ENCODE results near the gene VEGFC. TPM values are rescaled to one million over a fixed set of nuclear protein-coding genes. Genes with fewer than 3 reads are reported as not detected.

Gene VEGFC
- total RNA-seq, 2 donors from 2014 or later = 0.60 to 0.95 TPM

- 83 to 96% methylated on average over 3 of the region's 3 CpGs for WGBS, 2 experiments (ENCODE audit: insufficient coverage in 1 of 2, insufficient read length in 1 of 2)
- no peak overlapping the region for H3K4me3 Mint-ChIP-seq
- peaks cover 8% of the 10 kb centered on the region for H3K9me3 ChIP-seq (ENCODE audit: control insufficient read depth, low read length)
- no peak for DNase-seq
- no peak for TF ChIP-seq CTCF (conservative IDR thresholded peaks at IDR 0.05)
- H3K4me1 ChIP-seq (ENCODE audit: control insufficient read depth, insufficient read depth, low read length) = no peaks in the 10 kb centered on the region
- no peaks in the 10 kb centered on the region for H3K36me3 Mint-ChIP-seq (ENCODE audit: low read depth)
- H3K9ac ChIP-seq (ENCODE audit: extremely low read depth, low read length, poor library complexity, severe bottlenecking) = no peak overlapping the region
- H3K4me3 ChIP-seq (ENCODE audit: low read length) = no peak overlapping the region
- no peaks in the 10 kb centered on the region for H3K36me3 ChIP-seq (ENCODE audit: control insufficient read depth, insufficient read depth, low read length)
- H3K4me1 Mint-ChIP-seq = no peaks in the 10 kb centered on the region
- H3K27me3 Mint-ChIP-seq (ENCODE audit: insufficient read depth) = no peaks in the 10 kb centered on the region
- peaks cover 4% of the 10 kb centered on the region for H3K9me3 Mint-ChIP-seq
- H3K27ac Mint-ChIP-seq = no peak overlapping the region
- H3K27ac ChIP-seq (ENCODE audit: low read depth, low read length) = no peak overlapping the region
- no peaks in the 10 kb centered on the region for H3K27me3 ChIP-seq (ENCODE audit: control insufficient read depth, insufficient read depth, low read length, poor library complexity, severe bottlenecking)
Measured at GRCh38 chr4:176721459-176721858, 71.3 kb downstream of the VEGFC start.

DNA sequence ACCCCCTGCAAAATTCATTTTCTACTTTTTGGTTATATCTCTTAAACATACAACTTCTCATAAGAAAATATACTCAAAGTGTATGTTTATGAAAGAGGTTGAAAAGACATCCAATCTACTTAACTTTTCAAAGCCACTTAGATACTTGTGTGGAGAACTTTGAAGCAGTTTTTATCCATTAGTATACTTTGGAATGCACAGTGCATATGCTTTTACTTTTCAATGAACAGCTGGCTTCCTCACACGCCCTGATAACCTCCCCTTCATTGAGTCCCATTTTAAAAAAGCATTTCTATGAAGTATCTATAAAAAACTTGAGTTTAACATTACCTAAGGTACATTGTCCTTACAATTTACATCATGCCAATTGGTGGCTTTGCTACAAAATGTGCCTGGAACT, 73.8 kb downstream of the VEGFC start:
- H3K27me3 ChIP-seq (ENCODE audit: control insufficient read depth, insufficient read depth, low read length, poor library complexity, severe bottlenecking) = no peaks in the 10 kb centered on the region
- WGBS, 2 experiments (ENCODE audit: insufficient coverage in 1 of 2, insufficient read length in 1 of 2) = 88 to 89% methylated on average over 1 of the region's 1 CpG
- H3K9ac ChIP-seq (ENCODE audit: extremely low read depth, low read length, poor library complexity, severe bottlenecking) = no peak overlapping the region
- H3K27ac ChIP-seq (ENCODE audit: low read depth, low read length) = no peak overlapping the region
- H3K9me3 ChIP-seq (ENCODE audit: control insufficient read depth, low read length) = peaks cover 8% of the 10 kb centered on the region
- no peak overlapping the region for H3K4me3 Mint-ChIP-seq
- no peak overlapping the region for H3K27ac Mint-ChIP-seq
- no peaks in the 10 kb centered on the region for H3K36me3 Mint-ChIP-seq (ENCODE audit: low read depth)
- H3K27me3 Mint-ChIP-seq (ENCODE audit: insufficient read depth) = no peaks in the 10 kb centered on the region
- no peaks in the 10 kb centered on the region for H3K4me1 ChIP-seq (ENCODE audit: control insufficient read depth, insufficient read depth, low read length)
- no peak for DNase-seq
- H3K4me3 ChIP-seq (ENCODE audit: low read length) = no peak overlapping the region
- no peak for TF ChIP-seq CTCF (conservative IDR thresholded peaks at IDR 0.05)
- H3K36me3 ChIP-seq (ENCODE audit: control insufficient read depth, insufficient read depth, low read length) = no peaks in the 10 kb centered on the region
- H3K9me3 Mint-ChIP-seq = peaks cover 8% of the 10 kb centered on the region
- H3K4me1 Mint-ChIP-seq = no peaks in the 10 kb centered on the region

- Histone ChIP-seq H3K9me3 (ENCODE audit: control insufficient read depth, low read length) (peaks cover 8% of the 10 kb centered on the region), H3K9ac (ENCODE audit: extremely low read depth, low read length, poor library complexity, severe bottlenecking) (no peak overlapping the region), H3K4me1 (ENCODE audit: control insufficient read depth, insufficient read depth, low read length) (no peaks in the 10 kb centered on the region), H3K4me3 (ENCODE audit: low read length) (no peak overlapping the region), H3K27me3 (ENCODE audit: control insufficient read depth, insufficient read depth, low read length, poor library complexity, severe bottlenecking) (no peaks in the 10 kb centered on the region), H3K36me3 (ENCODE audit: control insufficient read depth, insufficient read depth, low read length) (no peaks in the 10 kb centered on the region), H3K27ac (ENCODE audit: low read depth, low read length) (no peak overlapping the region)
- Mint-ChIP-seq H3K36me3 (ENCODE audit: low read depth) (no peaks in the 10 kb centered on the region), H3K27me3 (ENCODE audit: insufficient read depth) (no peaks in the 10 kb centered on the region), H3K27ac (no peak overlapping the region), H3K4me1 (no peaks in the 10 kb centered on the region), H3K9me3 (peaks cover 13% of the 10 kb centered on the region), H3K4me3 (no peak overlapping the region)
- WGBS, 2 experiments (ENCODE audit: insufficient coverage in 1 of 2, insufficient read length in 1 of 2) = 96% methylated on average over 2 of the region's 2 CpGs; no CpG with 5 or more reads in 1 of the 2 experiments
- DNase-seq = no peak
- no peak for TF ChIP-seq CTCF (conservative IDR thresholded peaks at IDR 0.05)
Measured at GRCh38 chr4:176717237-176717636, 75.5 kb downstream of the VEGFC start.
